Lung (tissue), 12 donors: ENCODE data around the gene LINC01488. TPM values are rescaled to one million over a fixed set of nuclear protein-coding genes. Genes with fewer than 3 reads are reported as not detected.

Source experiments
- ATAC-seq: fragments of 200-7000 bp; cut with Tn5 transposase; one replicate; pipeline ENCODE4 v1.9.1; 2020; ENCODE audit warnings: moderate number of reproducible peaks; ENCODE audit not compliant: insufficient read depth, low FRiP score
- DNase-seq, 3 donors: peaks; one replicate each; pipeline ENCODE4 v3.0.0-alpha.2; 2013 to 2017
- H3K27ac ChIP-seq, 2 donors: one replicate each; pipeline ENCODE4 v1.5.1; 2013; ENCODE audit warnings: mild to moderate bottlenecking in 2 of 2, moderate library complexity in 2 of 2, control low read depth in 1 of 2, inconsistent platforms in 1 of 2, low read depth in 1 of 2, low read length in 1 of 2
- H3K27me3 ChIP-seq, 3 donors: one replicate each; pipeline ENCODE4 v1.5.1; 2013; ENCODE audit warnings: low read length in 2 of 3; ENCODE audit not compliant: control insufficient read depth in 3 of 3, insufficient read depth in 3 of 3
- H3K36me3 ChIP-seq, 4 donors: one replicate each; pipeline ENCODE4 v1.5.1; 2013; ENCODE audit warnings: low read length in 4 of 4, mild to moderate bottlenecking in 1 of 4, moderate library complexity in 1 of 4; ENCODE audit not compliant: control insufficient read depth in 4 of 4, insufficient read depth in 4 of 4
- H3K4me1 ChIP-seq, 5 donors: one replicate each; pipeline ENCODE4 v1.5.1; 2013; ENCODE audit warnings: low read length in 5 of 5, mild to moderate bottlenecking in 2 of 5, moderate library complexity in 1 of 5; ENCODE audit not compliant: control insufficient read depth in 5 of 5, insufficient read depth in 5 of 5
- H3K4me3 ChIP-seq: one replicate; pipeline ENCODE4 v1.5.1; 2013; ENCODE audit warnings: mild to moderate bottlenecking, control low read depth, moderate library complexity
- H3K9ac ChIP-seq, 2 donors: one replicate each; pipeline ENCODE4 v1.5.1; 2013; ENCODE audit warnings: low read length in 2 of 2, control low read depth in 1 of 2; ENCODE audit not compliant: insufficient read depth in 1 of 2
- H3K9me3 ChIP-seq, 4 donors: one replicate each; pipeline ENCODE4 v1.5.1; 2013; ENCODE audit warnings: low read length in 3 of 4, mild to moderate bottlenecking in 1 of 4, moderate library complexity in 1 of 4; ENCODE audit not compliant: control insufficient read depth in 4 of 4, insufficient read depth in 3 of 4
- WGBS, 2 donors: extraction: QIAGEN DNeasy Blood & Tissue Kit; methylation state at CpG; one replicate each; pipeline ENCODE4 v1.1.7; 2013; 5-methylcytosine and 5-hydroxymethylcytosine counted together
- polyA plus RNA-seq, 2 donors: library from polyadenylated mRNA; stranded (reverse); fragments of 200-250 nt; gene quantifications; one replicate each; pipeline ENCODE4 v1.2.1, GENCODE V29; 2013
- total RNA-seq, 2 donors: library from RNA; depleted of rRNA in 1 of 2; stranded (reverse); fragments of >200 nt in 1 of 2; gene quantifications; one replicate each; pipeline ENCODE4 v1.2.1, GENCODE V29; 2014 to 2021
- TF ChIP-seq, protein P1 (sequence below): IDR thresholded peaks from 2 replicates; pipeline ENCODE4 v1.5.1; 2012; ENCODE audit warnings: mild to moderate bottlenecking; ENCODE audit errors: control extremely low read depth, extremely low read depth
- donor health status: control.
- donor health status: control.
- donor health status: Bipolar disorder and iron deficiency.
- donor health status: healthy.
- donor health status: DM: yes; HTN: yes; CAD: no.

The LINC01488 gene
- total and polyA plus RNA-seq, 4 donors, result not detected

DNA sequence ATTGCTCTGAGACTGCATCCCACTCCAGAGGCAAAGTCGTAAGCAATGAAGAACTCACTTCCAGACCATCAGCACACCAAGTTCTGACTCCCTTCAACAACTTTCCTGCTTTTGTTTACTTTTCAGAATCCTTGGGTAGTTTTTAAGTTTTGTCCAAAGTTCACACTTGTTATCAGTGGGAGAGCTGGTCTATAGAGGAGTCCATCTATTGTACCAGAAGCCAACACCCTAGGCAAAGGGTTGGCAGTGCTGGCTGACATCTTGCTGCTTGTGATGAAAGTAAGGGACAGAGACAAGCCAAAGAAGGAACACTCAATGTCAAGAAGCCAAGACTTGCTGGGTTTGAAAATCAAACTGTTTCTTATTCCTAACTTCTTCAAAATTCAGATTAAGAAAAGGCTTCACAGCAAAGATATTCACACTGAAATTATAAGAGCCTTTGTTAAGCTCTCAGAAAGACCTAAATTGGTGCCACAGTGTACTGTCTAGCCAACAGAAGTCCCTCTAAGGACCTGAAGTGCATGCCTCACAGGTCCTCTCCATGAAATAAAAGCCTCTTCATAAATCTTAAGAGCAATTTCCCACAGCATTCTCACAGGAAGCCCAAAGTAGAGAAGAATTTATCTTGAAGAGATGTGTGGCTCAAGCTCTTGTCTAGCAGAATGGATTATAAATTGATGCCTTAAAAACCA is 21.5 kb upstream of the LINC01488 start:
- Histone ChIP-seq H3K4me3 (no peak overlapping the region), H3K9me3 (peaks cover 0 to 9% (median 3%) of the 10 kb centered on the region in 4 donors), H3K27me3 (no peaks in the 10 kb centered on the region), H3K36me3 (no peaks in the 10 kb centered on the region), H3K27ac (no peak overlapping the region), H3K4me1 (peaks cover 0 to 28% (median 13%) of the 10 kb centered on the region in 5 donors), H3K9ac (no peak overlapping the region)
- 68 to 96% methylated on average over 1 of the region's 1 CpG for whole genome bisulfite sequencing, 2 donors
- TF ChIP-seq, protein P1, sequence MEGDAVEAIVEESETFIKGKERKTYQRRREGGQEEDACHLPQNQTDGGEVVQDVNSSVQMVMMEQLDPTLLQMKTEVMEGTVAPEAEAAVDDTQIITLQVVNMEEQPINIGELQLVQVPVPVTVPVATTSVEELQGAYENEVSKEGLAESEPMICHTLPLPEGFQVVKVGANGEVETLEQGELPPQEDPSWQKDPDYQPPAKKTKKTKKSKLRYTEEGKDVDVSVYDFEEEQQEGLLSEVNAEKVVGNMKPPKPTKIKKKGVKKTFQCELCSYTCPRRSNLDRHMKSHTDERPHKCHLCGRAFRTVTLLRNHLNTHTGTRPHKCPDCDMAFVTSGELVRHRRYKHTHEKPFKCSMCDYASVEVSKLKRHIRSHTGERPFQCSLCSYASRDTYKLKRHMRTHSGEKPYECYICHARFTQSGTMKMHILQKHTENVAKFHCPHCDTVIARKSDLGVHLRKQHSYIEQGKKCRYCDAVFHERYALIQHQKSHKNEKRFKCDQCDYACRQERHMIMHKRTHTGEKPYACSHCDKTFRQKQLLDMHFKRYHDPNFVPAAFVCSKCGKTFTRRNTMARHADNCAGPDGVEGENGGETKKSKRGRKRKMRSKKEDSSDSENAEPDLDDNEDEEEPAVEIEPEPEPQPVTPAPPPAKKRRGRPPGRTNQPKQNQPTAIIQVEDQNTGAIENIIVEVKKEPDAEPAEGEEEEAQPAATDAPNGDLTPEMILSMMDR, result no peak
- DNase-seq, result no peak
- peak; percentile 39 for ATAC-seq

GRCh38 chr11:69460540-69461257 is 20.8 kb upstream of the LINC01488 start:
- no peaks in the 10 kb centered on the region for H3K36me3 ChIP-seq
- no peak overlapping the region for H3K4me3 ChIP-seq
- peaks cover 0 to 28% (median 13%) of the 10 kb centered on the region in 5 donors for H3K4me1 ChIP-seq
- no peak for DNase-seq
- peak; percentile 50 for ATAC-seq
- H3K9me3 ChIP-seq, result peaks cover 0 to 9% (median 3%) of the 10 kb centered on the region in 4 donors
- TF ChIP-seq, protein P1, result no peak
- no peak overlapping the region for H3K9ac ChIP-seq
- H3K27me3 ChIP-seq, result no peaks in the 10 kb centered on the region
- H3K27ac ChIP-seq, result no peak overlapping the region
- WGBS, 2 donors, result 66 to 86% methylated on average over 1 of the region's 1 CpG

GRCh38 chr11:69461272-69461962 is 20.0 kb upstream of the LINC01488 start:
- Histone ChIP-seq H3K4me1 (peaks cover 0 to 28% (median 13%) of the 10 kb centered on the region in 5 donors), H3K9me3 (peaks cover 0 to 9% (median 3%) of the 10 kb centered on the region in 4 donors), H3K36me3 (no peaks in the 10 kb centered on the region), H3K27me3 (no peaks in the 10 kb centered on the region), H3K27ac (no peak overlapping the region), H3K9ac (no peak overlapping the region), H3K4me3 (no peak overlapping the region)
- DNase-seq (no peak), ATAC-seq (no peak)
- WGBS, 2 donors, result 94 to 95% methylated on average over 7 of the region's 7 CpGs
- TF ChIP-seq, protein P1, result no peak
